Vagina (tissue), 2 donors: ENCODE data around the gene SLC4A1. TPM values are rescaled to one million over a fixed set of nuclear protein-coding genes. Genes with fewer than 3 reads are reported as not detected.

Experiments used
- DNase-seq, 2 donors: peaks; one replicate each; pipeline ENCODE4 v3.0.0-alpha.2; 2017; ENCODE audit errors: extremely low spot score in 2 of 2
- H3K27ac ChIP-seq: fragments of 200-600 bp; sonication (generic); one replicate; pipeline ENCODE4 v1.5.1; 2019
- H3K27me3 ChIP-seq: fragments of 200-600 bp; sonication (generic); one replicate; pipeline ENCODE4 v1.5.1; 2019
- H3K36me3 ChIP-seq, 2 donors: fragments of 200-600 bp; sonication (generic); one replicate each; pipeline ENCODE4 v1.5.1; 2017 to 2019
- H3K4me1 ChIP-seq: fragments of 200-600 bp; sonication (generic); one replicate; pipeline ENCODE4 v1.5.1; 2019
- H3K4me3 ChIP-seq, 2 donors: fragments of 200-600 bp; sonication (generic); 1 replicate in 1 of 2; 2 replicates in 1 of 2; pipeline ENCODE4 v1.5.1; 2016 to 2019
- H3K9me3 ChIP-seq: fragments of 200-600 bp; sonication (generic); one replicate; pipeline ENCODE4 v1.5.1; 2019
- POLR2A ChIP-seq, 2 donors: fragments of 450-650 bp; IDR thresholded peaks; one replicate each; pipeline ENCODE4 v1.6.1; 2017; ENCODE audit warnings: antibody characterized with exemption in 2 of 2, mild to moderate bottlenecking in 2 of 2, moderate library complexity in 2 of 2
- POLR2AphosphoS5 ChIP-seq, 2 donors: sonication (generic); formaldehyde crosslinking; IDR thresholded peaks; one replicate each; pipeline ENCODE4 v1.9.0; 2017; ENCODE audit warnings: antibody characterized with exemption in 2 of 2, mild to moderate bottlenecking in 2 of 2, low read depth in 1 of 2; ENCODE audit not compliant: insufficient read depth in 1 of 2
- intact Hi-C: fragments of 100-400 bp; cut with DNase I; formaldehyde crosslinking; loops from one replicate; pipeline ENCODE4 v1.15.1; 2023
- total RNA-seq: library from RNA; depleted of rRNA; stranded (reverse); fragments of >200 nt; gene quantifications from one replicate; pipeline ENCODE4 v1.2.3, GENCODE V29; 2016
- TF ChIP-seq, protein P1 (sequence below), 3 experiments: fragments of 450-650 bp in 2 of 3; fragments of 200-600 bp in 1 of 3; sonication (generic) in 1 of 3; IDR thresholded peaks; one replicate each; pipeline ENCODE4 v1.5.1; 2017 to 2019; ENCODE audit warnings: antibody characterized with exemption in 3 of 3, mild to moderate bottlenecking in 2 of 3, moderate library complexity in 2 of 3

SLC4A1 gene
- total RNA-seq, 1 donor from 2014 or later = not detected

DNA sequence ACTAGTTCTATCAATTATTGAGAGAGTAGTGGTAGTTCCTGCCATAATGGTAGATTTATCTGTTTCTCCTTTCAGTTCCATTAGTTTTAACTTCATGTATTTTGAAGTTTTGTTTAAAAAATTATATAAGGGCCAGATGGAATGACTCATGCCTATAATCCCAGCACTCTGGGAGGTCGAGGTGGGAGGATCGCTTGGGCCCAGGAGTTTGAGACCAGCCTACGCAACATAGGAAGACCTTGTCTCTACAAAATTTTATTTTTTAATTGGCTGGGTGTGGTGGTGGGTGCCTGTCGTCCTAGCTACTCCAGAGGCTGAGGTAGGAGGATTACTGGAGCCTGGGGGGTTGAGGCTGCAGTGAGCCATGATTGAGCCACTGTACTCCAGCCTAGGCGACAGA lies 34.4 kb downstream of the SLC4A1 start:
- DNase-seq = no peak
- H3K36me3 ChIP-seq = no peaks in the 10 kb centered on the region
- no peaks in the 10 kb centered on the region for H3K9me3 ChIP-seq
- H3K27ac ChIP-seq = no peak overlapping the region
- intact Hi-C loops = no loop called here
- H3K4me1 ChIP-seq = no peaks in the 10 kb centered on the region
- no peak for TF ChIP-seq POLR2AphosphoS5 (IDR thresholded peaks at IDR 0.05; ENCODE audit: insufficient read depth in 1 of 2, low read depth in 1 of 2)
- no peak for TF ChIP-seq POLR2A (IDR thresholded peaks at IDR 0.05)
- TF ChIP-seq, protein P1, sequence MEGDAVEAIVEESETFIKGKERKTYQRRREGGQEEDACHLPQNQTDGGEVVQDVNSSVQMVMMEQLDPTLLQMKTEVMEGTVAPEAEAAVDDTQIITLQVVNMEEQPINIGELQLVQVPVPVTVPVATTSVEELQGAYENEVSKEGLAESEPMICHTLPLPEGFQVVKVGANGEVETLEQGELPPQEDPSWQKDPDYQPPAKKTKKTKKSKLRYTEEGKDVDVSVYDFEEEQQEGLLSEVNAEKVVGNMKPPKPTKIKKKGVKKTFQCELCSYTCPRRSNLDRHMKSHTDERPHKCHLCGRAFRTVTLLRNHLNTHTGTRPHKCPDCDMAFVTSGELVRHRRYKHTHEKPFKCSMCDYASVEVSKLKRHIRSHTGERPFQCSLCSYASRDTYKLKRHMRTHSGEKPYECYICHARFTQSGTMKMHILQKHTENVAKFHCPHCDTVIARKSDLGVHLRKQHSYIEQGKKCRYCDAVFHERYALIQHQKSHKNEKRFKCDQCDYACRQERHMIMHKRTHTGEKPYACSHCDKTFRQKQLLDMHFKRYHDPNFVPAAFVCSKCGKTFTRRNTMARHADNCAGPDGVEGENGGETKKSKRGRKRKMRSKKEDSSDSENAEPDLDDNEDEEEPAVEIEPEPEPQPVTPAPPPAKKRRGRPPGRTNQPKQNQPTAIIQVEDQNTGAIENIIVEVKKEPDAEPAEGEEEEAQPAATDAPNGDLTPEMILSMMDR (IDR thresholded peaks at IDR 0.05) = no peak
- H3K27me3 ChIP-seq = no peaks in the 10 kb centered on the region
- H3K4me3 ChIP-seq = no peak overlapping the region

DNA sequence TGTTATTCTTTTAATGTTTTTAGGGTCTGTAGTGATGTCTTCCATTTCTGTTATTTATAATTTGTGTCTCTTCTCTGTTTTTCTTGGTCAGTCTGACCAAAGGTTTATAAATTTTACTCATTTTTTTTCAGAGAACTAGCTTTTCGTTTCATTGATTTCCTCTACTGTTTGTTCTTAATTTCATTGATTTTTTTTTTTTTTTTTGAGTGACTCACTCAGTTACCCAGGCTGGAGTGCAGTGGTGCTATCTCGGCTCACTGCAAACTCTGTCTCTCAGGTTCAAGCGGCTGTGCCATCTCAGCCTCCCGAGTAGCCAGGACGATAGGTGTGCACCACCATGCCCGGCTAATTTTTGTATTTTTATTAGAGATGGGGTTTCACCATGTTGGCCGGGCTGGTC lies 35.9 kb downstream of the SLC4A1 start:
- TF ChIP-seq POLR2A (IDR thresholded peaks at IDR 0.05) = no peak
- no peak for TF ChIP-seq POLR2AphosphoS5 (IDR thresholded peaks at IDR 0.05; ENCODE audit: insufficient read depth in 1 of 2, low read depth in 1 of 2)
- TF ChIP-seq, protein P1 (IDR thresholded peaks at IDR 0.05) = no peak
- intact Hi-C loops = no loop called here
- Histone ChIP-seq H3K4me1 (no peaks in the 10 kb centered on the region), H3K27me3 (no peaks in the 10 kb centered on the region), H3K36me3 (no peaks in the 10 kb centered on the region), H3K4me3 (no peak overlapping the region), H3K27ac (no peak overlapping the region), H3K9me3 (no peaks in the 10 kb centered on the region)
- no peak for DNase-seq

DNA sequence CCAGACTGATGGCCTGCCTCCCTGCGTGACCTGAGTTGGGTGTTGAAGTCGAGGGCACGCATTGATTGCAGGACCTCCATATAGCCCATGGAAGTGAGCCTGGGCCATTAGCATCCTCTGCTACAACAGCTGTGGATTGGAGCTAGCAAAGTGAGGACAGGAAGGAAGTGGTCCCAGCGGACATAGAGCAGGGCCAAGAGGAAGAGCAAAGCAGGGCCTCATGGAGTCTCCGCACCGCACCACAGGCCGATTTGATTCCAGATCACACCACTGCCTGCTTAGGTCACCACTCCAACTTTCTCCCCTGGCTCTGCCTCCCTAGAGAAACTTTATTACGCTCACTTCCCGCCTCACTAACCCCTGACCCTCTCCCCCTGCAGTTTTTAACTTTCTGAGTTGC lies 37.8 kb downstream of the SLC4A1 start:
- no peaks in the 10 kb centered on the region for H3K27me3 ChIP-seq

DNA sequence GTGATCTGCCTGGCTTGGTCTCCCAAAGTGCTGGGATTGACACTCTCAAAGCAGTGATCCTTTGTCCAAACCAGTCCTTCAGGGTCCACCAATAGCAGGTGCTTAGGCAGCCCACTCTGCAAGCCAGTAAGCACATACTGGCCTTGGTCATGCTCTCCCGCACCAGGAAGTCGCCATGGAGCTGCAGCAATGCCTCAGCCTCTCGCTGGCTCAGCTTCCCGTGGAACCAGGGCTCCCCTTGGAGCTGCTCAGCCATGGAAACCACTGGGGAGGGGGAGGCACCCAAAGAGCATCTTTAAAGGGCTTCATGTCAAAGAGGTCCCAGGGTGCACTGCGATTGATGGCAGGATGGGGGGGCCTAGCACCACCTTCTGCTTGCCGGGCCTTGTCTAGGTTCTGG lies 38.8 kb downstream of the SLC4A1 start:
- TF ChIP-seq POLR2AphosphoS5 (IDR thresholded peaks at IDR 0.05; ENCODE audit: insufficient read depth in 1 of 2, low read depth in 1 of 2) = no peak
- TF ChIP-seq POLR2A (IDR thresholded peaks at IDR 0.05) = no peak
- TF ChIP-seq, protein P1 (IDR thresholded peaks at IDR 0.05) = no peak
- H3K9me3 ChIP-seq = no peaks in the 10 kb centered on the region
- intact Hi-C loops = no loop called here

More for the DNA sequence above, 37.8 kb downstream of the SLC4A1 start:
- TF ChIP-seq POLR2A (IDR thresholded peaks at IDR 0.05) (no peak), POLR2AphosphoS5 (IDR thresholded peaks at IDR 0.05; ENCODE audit: insufficient read depth in 1 of 2, low read depth in 1 of 2) (no peak)
- TF ChIP-seq, protein P1 (IDR thresholded peaks at IDR 0.05) = no peak
- DNase-seq = no peak
- Histone ChIP-seq H3K4me1 (no peaks in the 10 kb centered on the region), H3K4me3 (no peak overlapping the region), H3K27ac (no peak overlapping the region), H3K36me3 (no peaks in the 10 kb centered on the region), H3K9me3 (no peaks in the 10 kb centered on the region)
- intact Hi-C loops = no loop called here

DNA sequence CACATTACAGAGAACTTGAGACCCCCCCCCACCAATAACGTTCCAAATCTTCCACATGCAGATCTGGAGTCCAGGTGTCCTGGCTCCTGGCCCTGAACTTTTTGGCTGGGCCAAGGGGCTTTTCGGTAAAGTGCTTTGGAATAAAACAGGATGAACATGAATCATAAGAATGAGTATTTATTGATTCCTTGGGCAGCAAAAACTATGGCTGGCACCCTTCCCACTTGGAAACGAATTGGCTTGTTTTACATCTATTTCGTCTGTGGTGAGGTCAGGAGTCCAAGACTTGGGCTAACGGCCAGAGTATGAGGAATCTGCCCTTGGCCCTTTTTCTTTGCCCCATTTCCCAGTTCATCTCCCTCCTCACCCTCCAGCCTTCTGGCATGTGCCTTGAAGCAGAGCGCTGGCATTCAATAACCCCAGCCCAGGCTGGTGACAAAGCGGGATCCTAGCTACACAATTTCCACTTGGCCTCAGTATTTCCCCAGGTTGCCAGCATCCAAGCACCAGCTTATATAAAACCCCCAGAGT lies 44.3 kb downstream of the SLC4A1 start:
- H3K27ac ChIP-seq = no peak overlapping the region
- no peak overlapping the region for H3K4me3 ChIP-seq
- TF ChIP-seq POLR2A (IDR thresholded peaks at IDR 0.05) = no peak
- no peak for TF ChIP-seq POLR2AphosphoS5 (IDR thresholded peaks at IDR 0.05; ENCODE audit: insufficient read depth in 1 of 2, low read depth in 1 of 2)
- TF ChIP-seq, protein P1 (IDR thresholded peaks at IDR 0.05) = no peak
- DNase-seq = no peak
- no peaks in the 10 kb centered on the region for H3K27me3 ChIP-seq
- H3K36me3 ChIP-seq = no peaks in the 10 kb centered on the region
- intact Hi-C loops = loop anchor here (1.0 kb wide), 2 partner anchors 23 to 101 kb away; partner anchors contain the start of gene SLC25A39
- H3K9me3 ChIP-seq = no peaks in the 10 kb centered on the region
- peaks cover 23% of the 10 kb centered on the region for H3K4me1 ChIP-seq

More for the DNA sequence above, 38.8 kb downstream of the SLC4A1 start:
- DNase-seq = no peak
- Histone ChIP-seq H3K4me1 (no peaks in the 10 kb centered on the region), H3K4me3 (no peak overlapping the region), H3K36me3 (no peaks in the 10 kb centered on the region), H3K27ac (no peak overlapping the region), H3K27me3 (no peaks in the 10 kb centered on the region)
